Measurements from ENCODE around the gene ENTPD7.
"Not testable (repeated sequence)": the region's sequence is repeated elsewhere in the genome, so short reads cannot be mapped to it uniquely, and the experiment has no call there.

Gene ENTPD7

GRCh38 chr10:99733366-99733765, 74.1 kb downstream of the ENTPD7 start:
- H3K27me3 Mint-ChIP-seq (ENCODE audit: low read depth) = no peaks in the 10 kb centered on the region
- H3K4me3 Mint-ChIP-seq = peak overlapping the region; percentile 80 to 88 (median 86)
- peaks cover 18% of the 10 kb centered on the region for H3K4me1 Mint-ChIP-seq
- H3K27ac Mint-ChIP-seq = peak overlapping the region; percentile 41 to 87 (median 82)
- no peak for TF ChIP-seq CTCF (IDR thresholded peaks at IDR 0.05; ENCODE audit: unreplicated experiment in 3 of 3)
- peaks cover 36% of the 10 kb centered on the region for H3K36me3 Mint-ChIP-seq (ENCODE audit: low read depth)
- no peaks in the 10 kb centered on the region for H3K9me3 Mint-ChIP-seq

GRCh38 chr10:99734111-99734510, 74.8 kb downstream of the ENTPD7 start:
- not testable (repeated sequence) for H3K9me3 Mint-ChIP-seq
- peak overlapping the region in 1 of 3 experiments; percentile 41 for H3K27ac Mint-ChIP-seq

GRCh38 chr10:99740260-99740659, 81.0 kb downstream of the ENTPD7 start:
- H3K27ac Mint-ChIP-seq = no peak overlapping the region
- no peak overlapping the region for H3K4me3 Mint-ChIP-seq
- H3K9me3 Mint-ChIP-seq = peaks cover 20% of the 10 kb centered on the region
- H3K36me3 Mint-ChIP-seq (ENCODE audit: low read depth) = peaks cover 88% of the 10 kb centered on the region
- no peaks in the 10 kb centered on the region for H3K4me1 Mint-ChIP-seq
- H3K27me3 Mint-ChIP-seq (ENCODE audit: low read depth) = no peaks in the 10 kb centered on the region
- TF ChIP-seq CTCF (IDR thresholded peaks at IDR 0.05; ENCODE audit: unreplicated experiment in 3 of 3) = no peak

More at GRCh38 chr10:99734111-99734510, 74.8 kb downstream of the ENTPD7 start:
- Mint-ChIP-seq H3K36me3 (ENCODE audit: low read depth) (peaks cover 40% of the 10 kb centered on the region), H3K4me3 (peak overlapping the region in 2 of 3 experiments; percentile 26 to 56), H3K4me1 (peaks cover 18% of the 10 kb centered on the region)
- H3K27me3 Mint-ChIP-seq (ENCODE audit: low read depth) = not testable (repeated sequence)

- Mint-ChIP-seq H3K27ac (no peak overlapping the region), H3K36me3 (ENCODE audit: low read depth) (peaks cover 86% of the 10 kb centered on the region), H3K4me1 (no peaks in the 10 kb centered on the region), H3K9me3 (peaks cover 20% of the 10 kb centered on the region), H3K4me3 (no peak overlapping the region), H3K27me3 (ENCODE audit: low read depth) (no peaks in the 10 kb centered on the region)
- TF ChIP-seq CTCF (IDR thresholded peaks at IDR 0.05; ENCODE audit: unreplicated experiment in 3 of 3) = no peak
Measured at GRCh38 chr10:99740933-99741559, 81.7 kb downstream of the ENTPD7 start.

- Mint-ChIP-seq H3K27ac (no peak overlapping the region), H3K36me3 (ENCODE audit: low read depth) (peaks cover 76% of the 10 kb centered on the region), H3K27me3 (ENCODE audit: low read depth) (no peaks in the 10 kb centered on the region), H3K4me3 (no peak overlapping the region), H3K4me1 (no peaks in the 10 kb centered on the region), H3K9me3 (peaks cover 20% of the 10 kb centered on the region)
- TF ChIP-seq CTCF (IDR thresholded peaks at IDR 0.05; ENCODE audit: unreplicated experiment in 3 of 3) = no peak
Measured at GRCh38 chr10:99742254-99742653, 82.9 kb downstream of the ENTPD7 start.

- H3K36me3 Mint-ChIP-seq (ENCODE audit: low read depth) = peaks cover 71% of the 10 kb centered on the region
- H3K27me3 Mint-ChIP-seq (ENCODE audit: low read depth) = no peaks in the 10 kb centered on the region
- H3K27ac Mint-ChIP-seq = no peak overlapping the region
- H3K4me1 Mint-ChIP-seq = no peaks in the 10 kb centered on the region
- TF ChIP-seq CTCF (IDR thresholded peaks at IDR 0.05; ENCODE audit: unreplicated experiment in 3 of 3) = no peak
- no peak overlapping the region for H3K4me3 Mint-ChIP-seq
- H3K9me3 Mint-ChIP-seq = peaks cover 20% of the 10 kb centered on the region
Measured at GRCh38 chr10:99742701-99743100, 83.4 kb downstream of the ENTPD7 start.

Measured in nephron (organoid).